CD4-positive, alpha-beta T cell treated with Interleukin-15 for 1 hour (primary cell): ENCODE data around the gene ASPSCR1.

Experiments used
- DNase-seq: peaks from one replicate; pipeline ENCODE4 v3.0.0-alpha.2; 2020

Gene ASPSCR1

GRCh38 chr17:82015311-82015971 is 38.0 kb downstream of the ASPSCR1 start:
- no peak for DNase-seq

GRCh38 chr17:82016061-82016874 is 38.8 kb downstream of the ASPSCR1 start:
- DNase-seq: no peak

GRCh38 chr17:82016875-82017459 is 39.5 kb downstream of the ASPSCR1 start:
- no peak for DNase-seq

- no peak for DNase-seq
Measured at GRCh38 chr17:82017612-82018151, 40.3 kb downstream of the ASPSCR1 start.

GRCh38 chr17:82018152-82018988 is 40.9 kb downstream of the ASPSCR1 start:
- no peak for DNase-seq

GRCh38 chr17:82018989-82019689 is 41.7 kb downstream of the ASPSCR1 start:
- no peak for DNase-seq

- peak; percentile 53 for DNase-seq
Measured at GRCh38 chr17:82019690-82020571, 42.5 kb downstream of the ASPSCR1 start.

GRCh38 chr17:82020572-82021106 is 43.2 kb downstream of the ASPSCR1 start:
- DNase-seq: no peak

GRCh38 chr17:82021107-82021899 is 43.9 kb downstream of the ASPSCR1 start:
- DNase-seq: peak; percentile 55

GRCh38 chr17:82021900-82022309 is 44.5 kb downstream of the ASPSCR1 start:
- no peak for DNase-seq

GRCh38 chr17:82022310-82022980 is 45.0 kb downstream of the ASPSCR1 start, which contains the start of gene CENPX:
TSS of gene CENPX (minus strand) at chr17:82022878. CDS start at chr17:82022861, 17 bp downstream.
- no peak for DNase-seq

GRCh38 chr17:82022981-82023446 is 45.6 kb downstream of the ASPSCR1 start, which contains the start of gene LRRC45:
TSS of gene LRRC45 (plus strand) at chr17:82023305. CDS start at chr17:82023644, 339 bp downstream.
- DNase-seq: peak; percentile 100

- no peak for DNase-seq
Measured at GRCh38 chr17:82023447-82024241, 46.2 kb downstream of the ASPSCR1 start.

- DNase-seq: no peak
Measured at GRCh38 chr17:82024859-82025258, 47.4 kb downstream of the ASPSCR1 start.

- DNase-seq: no peak
Measured at GRCh38 chr17:82025401-82026107, 48.1 kb downstream of the ASPSCR1 start.

GRCh38 chr17:82028246-82028645 is 50.8 kb downstream of the ASPSCR1 start:
- no peak for DNase-seq

GRCh38 chr17:82028966-82029365 is 51.5 kb downstream of the ASPSCR1 start:
- DNase-seq: no peak
